IPS-NIHi11 (cell line): ENCODE results near the gene OR2AJ1.

Experiments
- DNase-seq: peaks from one replicate; pipeline ENCODE4 v3.0.0; 2012; ENCODE audit warnings: mixed read lengths, low spot score

Gene OR2AJ1

DNA sequence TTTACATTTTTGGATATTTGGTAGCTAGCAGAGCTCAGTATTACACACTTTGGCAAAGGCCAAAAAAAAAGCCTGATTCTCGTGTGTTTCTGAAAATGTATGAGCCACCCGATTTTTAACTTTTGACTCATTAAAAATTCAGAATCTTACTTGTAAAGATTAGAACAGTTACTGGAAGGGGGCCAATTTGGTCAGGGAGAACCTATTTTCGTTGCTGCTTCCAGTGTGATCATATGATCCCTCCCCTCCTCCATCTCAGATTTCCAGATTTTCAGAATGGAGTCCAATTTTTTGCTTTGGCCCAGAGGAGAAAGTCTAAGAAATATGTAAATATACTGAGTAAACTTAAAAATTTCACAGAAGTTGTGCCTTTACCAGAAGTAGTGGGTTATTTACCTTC lies 37.1 kb downstream of the OR2AJ1 start:
- no peak for DNase-seq

DNA sequence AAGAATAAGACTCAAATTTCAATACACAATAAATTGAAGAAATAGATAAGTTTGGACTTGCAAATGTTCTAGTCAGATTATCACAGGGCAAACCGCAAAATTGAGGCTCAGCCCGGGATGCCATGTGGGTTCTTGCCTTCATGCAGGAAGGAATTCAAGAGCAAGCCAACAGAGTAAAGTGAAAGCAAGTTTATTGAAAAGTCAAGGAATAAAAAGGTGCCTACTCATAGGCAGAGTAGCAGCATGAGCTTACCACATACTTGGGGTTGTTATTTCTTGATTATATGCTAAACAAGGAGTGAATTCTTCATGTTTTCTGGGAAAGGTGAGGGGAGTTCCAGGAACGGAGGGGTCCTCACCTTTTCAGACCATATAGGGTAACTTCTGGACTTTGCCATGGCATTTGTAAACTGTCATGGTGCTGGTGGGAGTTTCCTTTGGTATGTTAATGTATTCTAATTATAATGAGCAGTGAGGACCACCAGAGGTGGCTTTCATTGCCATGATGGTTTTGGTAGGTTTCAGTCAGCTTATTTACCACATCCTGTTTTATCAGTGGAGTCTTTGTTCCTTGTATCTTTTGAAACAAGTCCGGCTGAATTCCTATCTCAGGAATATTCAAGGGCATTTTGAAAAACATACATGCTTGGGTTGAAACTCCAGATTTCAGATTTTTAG lies 38.4 kb downstream of the OR2AJ1 start:
- DNase-seq: no peak

DNA sequence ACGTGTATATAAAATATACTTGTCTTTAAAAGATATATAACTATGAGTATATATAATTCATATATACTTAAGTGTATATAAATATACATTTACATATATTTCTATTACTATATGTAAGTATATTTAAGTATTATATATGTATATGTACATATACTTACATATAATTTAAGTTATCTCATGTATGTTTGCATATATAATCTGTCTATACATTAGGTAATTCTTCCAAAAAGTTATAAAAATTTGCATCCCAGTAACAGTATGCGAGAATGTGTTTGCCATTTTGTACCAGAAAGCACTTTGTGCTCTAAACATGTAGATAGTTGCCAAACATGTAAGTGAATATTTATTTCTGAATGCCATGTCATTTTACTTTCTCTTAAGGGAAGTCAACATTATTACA lies 40.2 kb downstream of the OR2AJ1 start, which contains the start of gene OR2AK2:
Gene OR2AK2, plus strand, starts transcription at position 301 of the 400 bp plus-strand sequence. CDS start 144 bp downstream, outside the sequence.
- DNase-seq: no peak

DNA sequence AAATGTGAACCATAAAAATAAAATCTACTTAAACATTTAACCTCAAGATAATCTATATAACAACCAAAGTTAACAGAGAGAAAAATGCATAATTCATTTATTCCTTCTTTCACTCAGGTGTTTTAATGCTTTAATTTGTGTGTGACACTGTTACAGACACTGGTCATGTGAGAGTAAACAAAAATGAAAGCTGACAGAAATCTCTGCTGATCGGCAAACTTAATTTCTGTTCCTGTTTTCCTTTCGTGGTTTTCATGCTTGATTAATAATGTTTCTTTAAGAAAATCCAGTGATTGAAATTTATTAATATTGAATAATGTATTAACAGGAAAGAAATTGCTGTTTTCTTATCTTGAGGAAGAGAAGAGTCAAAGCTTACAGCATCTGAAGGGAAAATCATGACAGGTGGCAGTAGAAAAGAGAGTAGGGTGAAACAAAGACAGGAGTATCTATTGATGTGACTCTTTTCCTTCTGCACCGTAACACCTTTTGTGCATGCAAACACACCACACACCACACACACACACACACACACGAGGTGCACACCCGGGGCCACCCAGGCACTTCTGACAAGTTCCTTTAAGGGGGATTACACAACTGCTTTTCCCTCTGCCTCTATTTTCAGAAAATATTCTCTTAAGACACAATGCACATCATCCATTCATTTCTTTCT lies 42.0 kb downstream of the OR2AJ1 start:
- DNase-seq: no peak
